Fibroblast of skin of left quadriceps (primary cell): Measurements from ENCODE around the gene DLG5.
"Not testable (repeated sequence)": the region's sequence is repeated elsewhere in the genome, so short reads cannot be mapped to it uniquely, and the experiment has no call there.

Experiments
- DNase-seq, 2 experiments: peaks; one replicate each; pipeline ENCODE4 v3.0.0-alpha.2; 2013; ENCODE audit warnings: low read depth in 2 of 2

Gene DLG5

DNA sequence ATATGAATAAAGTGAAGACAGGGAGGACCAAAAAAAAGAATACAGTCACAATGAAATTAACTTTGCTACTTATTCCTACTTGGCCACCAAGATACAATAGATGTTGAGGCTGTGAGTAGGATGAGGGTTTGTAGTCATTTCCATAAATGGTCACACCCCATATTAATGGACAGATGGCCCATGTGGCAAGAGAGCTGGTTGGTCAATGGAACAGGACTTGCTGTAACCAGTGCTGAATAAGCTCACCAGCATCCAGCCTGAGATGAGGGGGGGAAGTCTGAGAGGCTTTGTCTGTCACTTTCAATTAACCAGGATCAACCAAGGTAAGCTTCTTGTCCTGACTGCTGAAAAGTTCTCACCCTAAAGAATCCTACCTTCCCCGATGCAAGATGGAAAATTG is 158.5 kb downstream of the DLG5 start:
- no peak for DNase-seq

- no peak for DNase-seq
Measured at GRCh38 chr10:77763453-77764430, 162.8 kb downstream of the DLG5 start.

DNA sequence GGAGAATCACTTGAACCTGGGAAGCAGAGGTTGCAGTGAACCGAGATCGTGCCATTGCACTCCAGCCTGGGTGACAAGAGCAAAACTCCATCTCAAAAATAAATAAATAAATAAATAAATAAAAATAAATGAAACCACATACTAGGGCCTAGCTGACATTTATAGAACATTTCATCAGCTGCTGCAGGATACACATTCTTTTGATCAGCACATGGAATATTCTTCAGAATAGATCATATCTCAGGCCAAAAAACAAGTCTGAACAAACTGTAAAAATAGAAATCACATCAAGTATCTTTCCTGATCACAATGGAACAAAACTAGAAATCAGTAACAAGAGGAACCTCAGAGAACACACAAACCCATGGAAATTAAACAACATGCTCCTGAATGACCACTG is 168.1 kb downstream of the DLG5 start:
- not testable (repeated sequence) for DNase-seq

- peak; percentile 53 to 54 for DNase-seq
Measured at GRCh38 chr10:77756319-77757232, 170.0 kb downstream of the DLG5 start.

- DNase-seq: peak in 1 of 2 experiments; percentile 9
Measured at GRCh38 chr10:77746047-77746707, 180.4 kb downstream of the DLG5 start.

GRCh38 chr10:77744245-77744644 is 182.3 kb downstream of the DLG5 start:
- no peak for DNase-seq

DNA sequence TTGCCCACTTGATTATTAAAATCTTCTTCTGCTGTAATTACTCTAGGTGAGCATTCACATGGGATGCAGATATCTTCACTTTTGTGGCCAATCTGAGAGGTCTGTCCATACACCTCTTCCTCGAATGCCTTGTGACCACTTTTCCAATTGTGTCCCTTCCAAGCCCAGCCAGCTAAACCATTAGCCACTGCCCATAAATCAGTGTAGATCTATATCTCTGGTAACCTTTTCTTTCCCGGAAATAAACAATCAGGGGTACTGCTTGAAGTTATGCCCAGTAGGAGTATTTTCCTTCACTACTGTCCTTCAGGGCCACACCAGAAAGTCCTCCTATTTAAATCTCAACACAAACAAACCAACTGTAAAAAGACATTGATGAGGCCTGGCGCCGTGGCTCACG is 184.4 kb downstream of the DLG5 start:
- no peak for DNase-seq

DNA sequence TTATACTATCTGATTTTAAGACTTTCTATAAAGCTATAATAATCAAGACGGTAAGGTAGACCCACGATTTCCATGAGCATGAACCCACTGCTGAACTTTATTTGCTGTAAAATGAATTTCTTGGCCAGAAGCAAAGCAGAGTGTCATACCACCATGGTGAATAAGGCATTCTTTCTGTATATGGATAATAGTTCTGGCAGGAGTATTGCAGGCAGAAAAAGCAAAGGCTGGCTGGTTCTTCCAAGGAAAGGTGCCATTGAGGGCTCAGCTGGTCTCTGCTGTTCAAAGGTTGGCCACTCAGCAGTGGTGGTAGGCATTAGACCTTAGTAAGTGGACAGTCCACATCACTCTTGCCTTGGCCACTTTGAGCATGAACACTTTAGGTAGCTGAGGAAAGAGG is 184.8 kb downstream of the DLG5 start:
- no peak for DNase-seq
